Measurements from ENCODE around the gene S100PBP. TPM values are rescaled to one million over a fixed set of nuclear protein-coding genes. Genes with fewer than 3 reads are reported as not detected.
A peak's percentile ranks its signal among the peaks of the same experiment; 100 is the strongest.

Gene S100PBP
- polyA plus RNA-seq, 2 of the 4 experiments (the other 2 are of a cell fraction): 16.1 to 41.9 TPM

DNA sequence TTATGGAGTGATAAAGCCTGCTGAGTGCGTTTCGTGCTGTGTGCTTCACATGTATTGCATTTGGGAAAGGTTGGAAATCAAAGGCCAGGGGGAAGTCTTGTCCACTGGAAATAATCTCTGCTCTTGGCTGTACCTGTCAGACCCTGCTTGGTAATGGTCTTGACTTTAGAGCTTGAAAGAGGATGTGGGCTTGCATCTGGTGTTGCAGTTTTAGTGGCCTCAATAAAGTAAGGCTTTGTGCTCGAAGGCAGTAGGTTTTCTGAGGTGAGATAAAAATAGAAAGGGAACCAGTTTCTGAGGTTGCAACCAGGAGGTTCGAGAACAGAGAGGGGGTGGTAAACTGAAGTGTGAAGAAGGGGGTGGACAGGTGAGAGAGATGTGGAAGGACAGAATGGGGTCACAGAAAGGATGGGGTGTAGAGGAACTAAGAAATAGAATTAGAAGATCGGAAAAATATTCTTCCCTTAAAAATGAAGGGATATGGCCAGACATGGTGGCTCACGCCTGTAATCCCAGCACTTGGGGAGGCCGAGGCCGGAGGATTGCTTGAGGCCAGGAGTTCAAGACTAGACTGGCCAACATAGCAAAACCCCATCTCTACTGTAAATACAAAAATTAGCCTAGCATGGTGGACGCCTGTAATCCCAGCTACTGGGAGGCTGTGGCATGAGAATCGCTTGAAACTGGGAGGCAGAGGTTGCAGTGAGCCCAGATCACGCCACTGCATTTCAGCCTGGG is 1.5 kb downstream of the S100PBP start:
- peak overlapping the region; percentile 70 for H3K4me3 ChIP-seq
- TF ChIP-seq SREBF2 (IDR thresholded peaks at IDR 0.05) (no peak), ZSCAN20 (CRISPR knock-in tag; IDR thresholded peaks at IDR 0.05) (no peak), KDM5A (IDR thresholded peaks at IDR 0.05) (no peak), MAFK (IDR thresholded peaks at IDR 0.05; ENCODE audit: partially characterized antibody) (no peak), RNF2 (IDR thresholded peaks at IDR 0.05; ENCODE audit: borderline replicate concordance, low read depth) (no peak), MYC (IDR thresholded peaks at IDR 0.05; ENCODE audit: borderline replicate concordance, low read length) (no peak), RCOR1 (IDR thresholded peaks at IDR 0.05; ENCODE audit: low read depth, low read length) (no peak), NPAS2 (CRISPR knock-in tag; IDR thresholded peaks at IDR 0.05; ENCODE audit: borderline replicate concordance) (no peak), PHF8 (IDR thresholded peaks at IDR 0.05; ENCODE audit: borderline replicate concordance, low read depth) (no peak), EHF (CRISPR knock-in tag; IDR thresholded peaks at IDR 0.05) (no peak), JUN (IDR thresholded peaks at IDR 0.05) (no peak), CHD2 (IDR thresholded peaks at IDR 0.05; ENCODE audit: low read length, partially characterized antibody) (no peak), HDAC2 (IDR thresholded peaks at IDR 0.05) (no peak), BHLHE40 (IDR thresholded peaks at IDR 0.05; ENCODE audit: low read depth, low read length) (no peak)
- TF ChIP-seq, protein P1, sequence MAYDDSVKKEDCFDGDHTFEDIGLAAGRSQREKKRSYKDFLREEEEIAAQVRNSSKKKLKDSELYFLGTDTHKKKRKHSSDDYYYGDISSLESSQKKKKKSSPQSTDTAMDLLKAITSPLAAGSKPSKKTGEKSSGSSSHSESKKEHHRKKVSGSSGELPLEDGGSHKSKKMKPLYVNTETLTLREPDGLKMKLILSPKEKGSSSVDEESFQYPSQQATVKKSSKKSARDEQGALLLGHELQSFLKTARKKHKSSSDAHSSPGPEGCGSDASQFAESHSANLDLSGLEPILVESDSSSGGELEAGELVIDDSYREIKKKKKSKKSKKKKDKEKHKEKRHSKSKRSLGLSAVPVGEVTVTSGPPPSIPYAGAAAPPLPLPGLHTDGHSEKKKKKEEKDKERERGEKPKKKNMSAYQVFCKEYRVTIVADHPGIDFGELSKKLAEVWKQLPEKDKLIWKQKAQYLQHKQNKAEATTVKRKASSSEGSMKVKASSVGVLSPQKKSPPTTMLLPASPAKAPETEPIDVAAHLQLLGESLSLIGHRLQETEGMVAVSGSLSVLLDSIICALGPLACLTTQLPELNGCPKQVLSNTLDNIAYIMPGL (CRISPR knock-in tag; IDR thresholded peaks at IDR 0.05; ENCODE audit: borderline replicate concordance): no peak
- TF ChIP-seq, protein P2, sequence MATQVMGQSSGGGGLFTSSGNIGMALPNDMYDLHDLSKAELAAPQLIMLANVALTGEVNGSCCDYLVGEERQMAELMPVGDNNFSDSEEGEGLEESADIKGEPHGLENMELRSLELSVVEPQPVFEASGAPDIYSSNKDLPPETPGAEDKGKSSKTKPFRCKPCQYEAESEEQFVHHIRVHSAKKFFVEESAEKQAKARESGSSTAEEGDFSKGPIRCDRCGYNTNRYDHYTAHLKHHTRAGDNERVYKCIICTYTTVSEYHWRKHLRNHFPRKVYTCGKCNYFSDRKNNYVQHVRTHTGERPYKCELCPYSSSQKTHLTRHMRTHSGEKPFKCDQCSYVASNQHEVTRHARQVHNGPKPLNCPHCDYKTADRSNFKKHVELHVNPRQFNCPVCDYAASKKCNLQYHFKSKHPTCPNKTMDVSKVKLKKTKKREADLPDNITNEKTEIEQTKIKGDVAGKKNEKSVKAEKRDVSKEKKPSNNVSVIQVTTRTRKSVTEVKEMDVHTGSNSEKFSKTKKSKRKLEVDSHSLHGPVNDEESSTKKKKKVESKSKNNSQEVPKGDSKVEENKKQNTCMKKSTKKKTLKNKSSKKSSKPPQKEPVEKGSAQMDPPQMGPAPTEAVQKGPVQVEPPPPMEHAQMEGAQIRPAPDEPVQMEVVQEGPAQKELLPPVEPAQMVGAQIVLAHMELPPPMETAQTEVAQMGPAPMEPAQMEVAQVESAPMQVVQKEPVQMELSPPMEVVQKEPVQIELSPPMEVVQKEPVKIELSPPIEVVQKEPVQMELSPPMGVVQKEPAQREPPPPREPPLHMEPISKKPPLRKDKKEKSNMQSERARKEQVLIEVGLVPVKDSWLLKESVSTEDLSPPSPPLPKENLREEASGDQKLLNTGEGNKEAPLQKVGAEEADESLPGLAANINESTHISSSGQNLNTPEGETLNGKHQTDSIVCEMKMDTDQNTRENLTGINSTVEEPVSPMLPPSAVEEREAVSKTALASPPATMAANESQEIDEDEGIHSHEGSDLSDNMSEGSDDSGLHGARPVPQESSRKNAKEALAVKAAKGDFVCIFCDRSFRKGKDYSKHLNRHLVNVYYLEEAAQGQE (IDR thresholded peaks at IDR 0.05): no peak
- TF ChIP-seq, protein P3, sequence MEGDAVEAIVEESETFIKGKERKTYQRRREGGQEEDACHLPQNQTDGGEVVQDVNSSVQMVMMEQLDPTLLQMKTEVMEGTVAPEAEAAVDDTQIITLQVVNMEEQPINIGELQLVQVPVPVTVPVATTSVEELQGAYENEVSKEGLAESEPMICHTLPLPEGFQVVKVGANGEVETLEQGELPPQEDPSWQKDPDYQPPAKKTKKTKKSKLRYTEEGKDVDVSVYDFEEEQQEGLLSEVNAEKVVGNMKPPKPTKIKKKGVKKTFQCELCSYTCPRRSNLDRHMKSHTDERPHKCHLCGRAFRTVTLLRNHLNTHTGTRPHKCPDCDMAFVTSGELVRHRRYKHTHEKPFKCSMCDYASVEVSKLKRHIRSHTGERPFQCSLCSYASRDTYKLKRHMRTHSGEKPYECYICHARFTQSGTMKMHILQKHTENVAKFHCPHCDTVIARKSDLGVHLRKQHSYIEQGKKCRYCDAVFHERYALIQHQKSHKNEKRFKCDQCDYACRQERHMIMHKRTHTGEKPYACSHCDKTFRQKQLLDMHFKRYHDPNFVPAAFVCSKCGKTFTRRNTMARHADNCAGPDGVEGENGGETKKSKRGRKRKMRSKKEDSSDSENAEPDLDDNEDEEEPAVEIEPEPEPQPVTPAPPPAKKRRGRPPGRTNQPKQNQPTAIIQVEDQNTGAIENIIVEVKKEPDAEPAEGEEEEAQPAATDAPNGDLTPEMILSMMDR (IDR thresholded peaks at IDR 0.05): no peak
- TF ChIP-seq, protein P4, sequence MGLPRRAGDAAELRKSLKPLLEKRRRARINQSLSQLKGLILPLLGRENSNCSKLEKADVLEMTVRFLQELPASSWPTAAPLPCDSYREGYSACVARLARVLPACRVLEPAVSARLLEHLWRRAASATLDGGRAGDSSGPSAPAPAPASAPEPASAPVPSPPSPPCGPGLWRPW (IDR thresholded peaks at IDR 0.05): no peak
- no peak for FAIRE-seq
- DNase-seq (ENCODE audit: low read depth in 1 of 2, low spot score in 1 of 2): no peak
- 89% methylated on average over 11 of the region's 11 CpGs for WGBS (ENCODE audit: missing lambda C conversion rate)
- peaks cover 27% of the 10 kb centered on the region for H3K4me1 ChIP-seq
- ATAC-seq: no peak
- no peaks in the 10 kb centered on the region for H3K9me3 ChIP-seq
- H3K4me2 ChIP-seq: peak overlapping the region; percentile 90
- H3K27ac ChIP-seq: peak overlapping the region; percentile 98 to 100
- ChIA-PET CTCF (no interaction called here), POLR2A (no interaction called here)

DNA sequence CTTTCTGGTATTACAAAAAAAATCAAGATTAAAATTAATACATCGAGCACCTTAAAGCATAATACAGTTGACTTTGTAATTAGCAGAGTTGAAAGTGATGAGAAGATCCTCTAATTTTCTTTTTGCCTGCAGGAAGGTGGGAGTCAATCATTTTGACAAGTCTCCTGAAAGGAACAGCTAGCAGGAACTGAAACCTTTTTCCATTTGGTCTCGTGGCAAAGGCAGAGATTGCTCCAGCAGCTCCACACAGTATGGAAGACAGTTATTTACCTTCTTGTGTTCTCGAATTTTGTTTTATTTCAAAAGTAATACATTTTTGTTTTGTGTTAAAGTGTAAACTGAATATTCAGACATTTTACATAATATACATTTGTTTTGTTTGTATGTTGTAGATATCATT is 7.7 kb downstream of the S100PBP start:
- no peak overlapping the region for H3K27ac ChIP-seq
- 90% methylated on average over 3 of the region's 3 CpGs for WGBS (ENCODE audit: missing lambda C conversion rate)
- FAIRE-seq (no peak), ATAC-seq (no peak), DNase-seq (ENCODE audit: low read depth in 1 of 2, low spot score in 1 of 2) (no peak)
- CTCF ChIA-PET: interaction anchor here (0.7 to 1.1 kb wide), 2 partner anchors 129 to 424 kb away, joined by 3 read pairs; no protein-coding TSS in a partner anchor
- no peaks in the 10 kb centered on the region for H3K4me1 ChIP-seq
- no peak overlapping the region for H3K4me3 ChIP-seq
- no peaks in the 10 kb centered on the region for H3K9me3 ChIP-seq
- POLR2A ChIA-PET: no interaction called here
- no peak overlapping the region for H3K4me2 ChIP-seq
- TF ChIP-seq HOXB5 (CRISPR knock-in tag; IDR thresholded peaks at IDR 0.05) (no peak), MAFK (IDR thresholded peaks at IDR 0.05; ENCODE audit: partially characterized antibody) (no peak), POLR2A (IDR thresholded peaks at IDR 0.05; ENCODE audit: low read length) (no peak), EP300 (IDR thresholded peaks at IDR 0.05) (no peak), SMC3 (IDR thresholded peaks at IDR 0.05) (no peak), FOSL2 (IDR thresholded peaks at IDR 0.05) (no peak), FOSL2 (CRISPR knock-in tag; IDR thresholded peaks at IDR 0.05) (no peak)
- TF ChIP-seq, protein P5, sequence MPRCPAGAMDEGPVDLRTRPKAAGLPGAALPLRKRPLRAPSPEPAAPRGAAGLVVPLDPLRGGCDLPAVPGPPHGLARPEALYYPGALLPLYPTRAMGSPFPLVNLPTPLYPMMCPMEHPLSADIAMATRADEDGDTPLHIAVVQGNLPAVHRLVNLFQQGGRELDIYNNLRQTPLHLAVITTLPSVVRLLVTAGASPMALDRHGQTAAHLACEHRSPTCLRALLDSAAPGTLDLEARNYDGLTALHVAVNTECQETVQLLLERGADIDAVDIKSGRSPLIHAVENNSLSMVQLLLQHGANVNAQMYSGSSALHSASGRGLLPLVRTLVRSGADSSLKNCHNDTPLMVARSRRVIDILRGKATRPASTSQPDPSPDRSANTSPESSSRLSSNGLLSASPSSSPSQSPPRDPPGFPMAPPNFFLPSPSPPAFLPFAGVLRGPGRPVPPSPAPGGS (IDR thresholded peaks at IDR 0.05): no peak
- TF ChIP-seq, protein P6, sequence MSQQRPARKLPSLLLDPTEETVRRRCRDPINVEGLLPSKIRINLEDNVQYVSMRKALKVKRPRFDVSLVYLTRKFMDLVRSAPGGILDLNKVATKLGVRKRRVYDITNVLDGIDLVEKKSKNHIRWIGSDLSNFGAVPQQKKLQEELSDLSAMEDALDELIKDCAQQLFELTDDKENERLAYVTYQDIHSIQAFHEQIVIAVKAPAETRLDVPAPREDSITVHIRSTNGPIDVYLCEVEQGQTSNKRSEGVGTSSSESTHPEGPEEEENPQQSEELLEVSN (IDR thresholded peaks at IDR 0.05; ENCODE audit: borderline replicate concordance, low read depth): no peak
- TF ChIP-seq, protein P1 (CRISPR knock-in tag; IDR thresholded peaks at IDR 0.05; ENCODE audit: borderline replicate concordance): no peak

All from A549 (cell line).